DOHH2 (cell line): ENCODE data around the gene COPS4.

Experiments used
- H3F3A ChIP-seq: fragments of 200-600 bp; sonication (generic), shearing (Covaris generic); 2 replicates; pipeline ENCODE4 v1.6.0; 2016; ENCODE audit warnings: antibody characterized with exemption, mild to moderate bottlenecking; ENCODE audit not compliant: control insufficient read depth, insufficient read depth
- H3K27ac ChIP-seq: fragments of 200-600 bp; sonication (generic); 2 replicates; pipeline ENCODE4 v1.5.1; 2014; ENCODE audit warnings: low read depth, mild to moderate bottlenecking, low read length, moderate library complexity
- H3K27me3 ChIP-seq: fragments of 200-600 bp; sonication (generic); 2 replicates; pipeline ENCODE4 v1.6.1; 2014; ENCODE audit warnings: mild to moderate bottlenecking, low read length, mixed read lengths; ENCODE audit not compliant: control insufficient read depth
- H3K36me3 ChIP-seq: fragments of 200-600 bp; sonication (generic); 2 replicates; pipeline ENCODE4 v1.6.1; 2014; ENCODE audit warnings: mild to moderate bottlenecking, low read length, moderate library complexity, mixed read lengths; ENCODE audit not compliant: control insufficient read depth
- H3K4me1 ChIP-seq: fragments of 200-600 bp; sonication (generic); 2 replicates; pipeline ENCODE4 v1.6.1; 2014; ENCODE audit warnings: mild to moderate bottlenecking, low read length, mixed read lengths; ENCODE audit not compliant: control insufficient read depth
- H3K4me2 ChIP-seq: fragments of 200-600 bp; sonication (generic); 2 replicates; pipeline ENCODE4 v1.6.0; 2014; ENCODE audit warnings: mild to moderate bottlenecking, low read length, moderate library complexity
- H3K4me3 ChIP-seq: fragments of 200-600 bp; sonication (generic); 2 replicates; pipeline ENCODE4 v1.5.1; 2014; ENCODE audit warnings: mild to moderate bottlenecking, low read length, mixed read lengths
- H3K79me2 ChIP-seq: fragments of 200-600 bp; sonication (generic); 2 replicates; pipeline ENCODE4 v1.6.1; 2014; ENCODE audit warnings: mild to moderate bottlenecking, low read length, mixed read lengths; ENCODE audit not compliant: control insufficient read depth
- H3K9me2 ChIP-seq: fragments of 200-600 bp; sonication (generic); replicated peaks from 2 replicates; pipeline ENCODE4 v1.6.1; 2014; ENCODE audit warnings: mild to moderate bottlenecking, low read length, mixed read lengths; ENCODE audit not compliant: control insufficient read depth
- H3K9me3 ChIP-seq: fragments of 200-600 bp; sonication (generic); 2 replicates; pipeline ENCODE4 v1.6.1; 2014; ENCODE audit warnings: antibody characterized with exemption, low read length, mixed read lengths; ENCODE audit not compliant: control insufficient read depth, insufficient read depth
- H4K20me1 ChIP-seq: fragments of 200-600 bp; sonication (generic); 2 replicates; pipeline ENCODE4 v1.6.0; 2014; ENCODE audit warnings: low read depth, mild to moderate bottlenecking, antibody characterized with exemption, low read length, moderate library complexity; ENCODE audit not compliant: control insufficient read depth, insufficient read depth
- CTCF ChIP-seq: fragments of 200-600 bp; sonication (generic); IDR thresholded peaks from one replicate; pipeline ENCODE4 v1.5.1; 2014; ENCODE audit warnings: antibody characterized with exemption, mild to moderate bottlenecking, low read depth, low read length; ENCODE audit not compliant: poor library complexity, severe bottlenecking
- EZH2phosphoT487 ChIP-seq: fragments of 200-600 bp; sonication (generic); IDR thresholded peaks from 2 replicates; pipeline ENCODE4 v1.6.1; 2017; ENCODE audit warnings: borderline replicate concordance, mild to moderate bottlenecking, antibody characterized with exemption, low read length, moderate library complexity, mixed read lengths

COPS4 gene

GRCh38 chr4:83010522-83011318 lies 24.3 kb upstream of the COPS4 start, which contains the start of gene LIN54:
TSS of gene LIN54 (minus strand) at chr4:83010823. CDS start at chr4:82984844, 25,979 bp downstream.
- H3K9me3 ChIP-seq: no peaks in the 10 kb centered on the region
- no peaks in the 10 kb centered on the region for H3K9me2 ChIP-seq
- no peak for TF ChIP-seq CTCF
- no peak for TF ChIP-seq EZH2phosphoT487
- H3K27ac ChIP-seq: peak within 1 kb of the TSS; percentile 68
- H3K4me2 ChIP-seq: peak within 1 kb of the TSS; percentile 76
- peaks cover 28% of the 10 kb centered on the region for H3K4me1 ChIP-seq
- peak within 1 kb of the TSS; percentile 100 for H3K4me3 ChIP-seq
- peaks cover 17% of the 10 kb centered on the region for H3K36me3 ChIP-seq
- peaks cover 68% of the 10 kb centered on the region for H3K79me2 ChIP-seq
- H3F3A ChIP-seq: peaks cover 16% of the 10 kb centered on the region
- H4K20me1 ChIP-seq: peaks cover 4% of the 10 kb centered on the region; the same call in 1 of the 2 replicates
- no peaks in the 10 kb centered on the region for H3K27me3 ChIP-seq

- no peaks in the 10 kb centered on the region for H3K9me2 ChIP-seq
- H3F3A ChIP-seq: peaks cover 16% of the 10 kb centered on the region
- H3K4me2 ChIP-seq: peak overlapping the region; percentile 76
- peaks cover 4% of the 10 kb centered on the region; the same call in 1 of the 2 replicates for H4K20me1 ChIP-seq
- peaks cover 15% of the 10 kb centered on the region for H3K36me3 ChIP-seq
- TF ChIP-seq EZH2phosphoT487 (no peak), CTCF (no peak)
- peaks cover 28% of the 10 kb centered on the region for H3K4me1 ChIP-seq
- H3K9me3 ChIP-seq: no peaks in the 10 kb centered on the region
- no peaks in the 10 kb centered on the region for H3K27me3 ChIP-seq
- H3K79me2 ChIP-seq: peaks cover 58% of the 10 kb centered on the region
- peak overlapping the region; percentile 68 for H3K27ac ChIP-seq
- H3K4me3 ChIP-seq: peak overlapping the region; percentile 100
Observed at GRCh38 chr4:83011689-83012199, 23.2 kb upstream of the COPS4 start.

- H3K9me3 ChIP-seq: no peaks in the 10 kb centered on the region
- H3K4me3 ChIP-seq: peak overlapping the region; percentile 100
- H3K27me3 ChIP-seq: no peaks in the 10 kb centered on the region
- peaks cover 15% of the 10 kb centered on the region for H3K36me3 ChIP-seq
- H4K20me1 ChIP-seq: peaks cover 4% of the 10 kb centered on the region; the same call in 1 of the 2 replicates
- H3K9me2 ChIP-seq: no peaks in the 10 kb centered on the region
- TF ChIP-seq CTCF (no peak), EZH2phosphoT487 (no peak)
- H3K27ac ChIP-seq: peak overlapping the region; percentile 68
- peak overlapping the region; percentile 76 for H3K4me2 ChIP-seq
- H3K79me2 ChIP-seq: peaks cover 53% of the 10 kb centered on the region
- H3K4me1 ChIP-seq: peaks cover 28% of the 10 kb centered on the region
- H3F3A ChIP-seq: peaks cover 16% of the 10 kb centered on the region
Observed at GRCh38 chr4:83012200-83012686, 22.7 kb upstream of the COPS4 start.
